Measurements from ENCODE around the gene ZMYND11. TPM values are rescaled to one million over a fixed set of nuclear protein-coding genes. Genes with fewer than 3 reads are reported as not detected.

The ZMYND11 gene
- total and polyA plus RNA-seq, 2 of the 13 experiments (the other 11 are each of a cell fraction or from before 2014, with no cell fraction given) = 17.5 to 38.7 TPM

DNA sequence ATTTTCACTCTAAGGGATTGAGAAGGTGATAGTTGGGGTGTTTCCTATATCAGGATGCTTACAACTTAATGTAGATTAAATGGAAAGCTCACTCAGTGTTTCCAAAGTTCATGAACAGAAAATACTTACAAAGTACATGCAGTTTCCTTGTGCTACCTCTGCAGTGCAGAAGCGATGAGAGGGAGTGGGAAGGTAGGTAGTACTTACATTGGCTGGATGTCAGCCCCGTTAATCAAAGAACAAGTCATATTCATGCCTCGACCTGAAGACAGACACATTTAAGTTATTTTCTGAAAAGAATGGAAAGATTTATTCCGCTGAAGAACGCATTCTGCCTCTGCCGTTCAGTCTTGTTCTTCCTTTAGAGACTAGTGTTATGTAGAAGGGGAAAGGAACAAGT is 93.1 kb downstream of the ZMYND11 start:
- H3K9ac ChIP-seq (ENCODE audit: insufficient read depth, low read depth, low read length) = no peak overlapping the region
- WGBS (ENCODE audit: low lambda C conversion rate) = 88% methylated on average over 6 of the region's 6 CpGs
- no peak overlapping the region for H3K27ac ChIP-seq (ENCODE audit: extremely low read length, insufficient read depth, low read length)
- no peaks in the 10 kb centered on the region for H3K4me1 ChIP-seq (ENCODE audit: insufficient read depth, low read length)
- H3K9me3 ChIP-seq (ENCODE audit: low read length) = no peaks in the 10 kb centered on the region
- H3K79me2 ChIP-seq (ENCODE audit: insufficient read depth, low read length) = no peaks in the 10 kb centered on the region
- no peaks in the 10 kb centered on the region for H4K20me1 ChIP-seq (ENCODE audit: insufficient read depth, low read length)
- DNase-seq (ENCODE audit: low spot score) (no peak), ATAC-seq (no peak), FAIRE-seq (no peak)
- intact Hi-C loops (cut with micrococcal nuclease; ENCODE audit: unreplicated experiment) (no loop called here), in situ Hi-C loops (cut with HindIII; ENCODE audit: extremely low pct_ligation_motif_present, low pct_unique_long_range_greater_than_20kb) (no loop called here)
- no peaks in the 10 kb centered on the region; a peak in 1 of 5 replicates for H3K27me3 ChIP-seq (ENCODE audit: control insufficient read depth in 1 of 2, insufficient read depth in 2 of 2, low read length in 2 of 2)
- BruUV-seq (replicated peaks) = no TSS peak
- TF ChIP-seq PREB (CRISPR knock-in tag; IDR thresholded peaks at IDR 0.05) (no peak), PHF20 (CRISPR knock-in tag; IDR thresholded peaks at IDR 0.05) (no peak), ZNF101 (CRISPR knock-in tag; IDR thresholded peaks at IDR 0.05; ENCODE audit: borderline replicate concordance, low read depth) (no peak), ATRX (CRISPR knock-in tag; IDR thresholded peaks at IDR 0.05; ENCODE audit: borderline replicate concordance) (no peak), ZNF562 (CRISPR knock-in tag; IDR thresholded peaks at IDR 0.05; ENCODE audit: borderline replicate concordance) (no peak), IRX3 (CRISPR knock-in tag; IDR thresholded peaks at IDR 0.05; ENCODE audit: borderline replicate concordance, low read depth) (no peak), KDM1A (CRISPR knock-in tag; IDR thresholded peaks at IDR 0.05) (no peak), ZNF567 (CRISPR knock-in tag; IDR thresholded peaks at IDR 0.05; ENCODE audit: borderline replicate concordance) (no peak), BCLAF1 (IDR thresholded peaks at IDR 0.05) (no peak), HMGXB3 (CRISPR knock-in tag; IDR thresholded peaks at IDR 0.05; ENCODE audit: borderline replicate concordance) (no peak), ZC3H13 (CRISPR knock-in tag; IDR thresholded peaks at IDR 0.05) (no peak), ZNF672 (CRISPR knock-in tag; IDR thresholded peaks at IDR 0.05) (no peak)
- CTCF ChIA-PET (ENCODE audit: low intra/inter-chr PET ratio, low total read pairs) = no interaction called here
- H3K4me3 ChIP-seq (replicated peaks in 1 of 3; ENCODE audit: insufficient read depth in 1 of 3, low read depth in 2 of 3, low read length in 3 of 3) = no peak overlapping the region
- no peak overlapping the region for H3K4me2 ChIP-seq (ENCODE audit: low read depth, low read length)
- H3K36me3 ChIP-seq (replicated peaks in 1 of 2; ENCODE audit: control insufficient read depth in 1 of 2, insufficient read depth in 2 of 2, low read length in 2 of 2) = peaks cover 0 to 2% of the 10 kb centered on the region in 2 experiments; a peak in 2 of 5 replicates
- no peak overlapping the region for H2AFZ ChIP-seq (ENCODE audit: low read length)
- POLR2A ChIA-PET = no interaction called here

All from HepG2 (cell line).